Sigmoid colon (tissue), 7 donors: ENCODE measurements around the gene RCN1. TPM values are rescaled to one million over a fixed set of nuclear protein-coding genes. Genes with fewer than 3 reads are reported as not detected.

Experiments used
- DNase-seq: peaks from one replicate; pipeline ENCODE4 v3.0.0-alpha.2; 2019
- H3K27ac ChIP-seq, 4 donors: fragments of 200-600 bp; sonication (generic); one replicate each; pipeline ENCODE4 v1.5.1; 2016 to 2019; ENCODE audit warnings: mild to moderate bottlenecking in 1 of 4
- H3K27me3 ChIP-seq, 3 donors: fragments of 200-600 bp; sonication (generic); one replicate each; pipeline ENCODE4 v1.5.1; 2019; ENCODE audit warnings: mild to moderate bottlenecking in 1 of 3
- H3K36me3 ChIP-seq, 4 donors: fragments of 200-600 bp; sonication (generic); one replicate each; pipeline ENCODE4 v1.5.1; 2016 to 2019
- H3K4me1 ChIP-seq, 4 donors: fragments of 200-600 bp; sonication (generic); one replicate each; pipeline ENCODE4 v1.5.1; 2017 to 2019
- H3K4me3 ChIP-seq, 4 donors: fragments of 200-600 bp; sonication (generic); one replicate each; pipeline ENCODE4 v1.5.1; 2017 to 2019; ENCODE audit warnings: mild to moderate bottlenecking in 2 of 4, moderate library complexity in 1 of 4
- H3K9me3 ChIP-seq, 4 donors: fragments of 200-600 bp in 3 of 4; sonication (generic) in 3 of 4; one replicate each; pipeline versions ENCODE4 v1.5.1 to v1.6.1; 2013 to 2019
- CTCF ChIP-seq, 4 experiments: fragments of 450-650 bp in 3 of 4; fragments of 200-600 bp in 1 of 4; IDR thresholded peaks; one replicate each; pipeline ENCODE4 v1.5.1; 2016 to 2019; ENCODE audit warnings: antibody characterized with exemption in 4 of 4, mild to moderate bottlenecking in 3 of 4, moderate library complexity in 2 of 4
- EP300 ChIP-seq, 4 donors: sonication (generic); formaldehyde crosslinking; IDR thresholded peaks; one replicate each; pipeline ENCODE4 v1.6.1; 2017; ENCODE audit warnings: antibody characterized with exemption in 4 of 4
- POLR2A ChIP-seq, 2 donors: fragments of 450-650 bp; IDR thresholded peaks; one replicate each; pipeline ENCODE4 v1.6.1; 2016; ENCODE audit warnings: antibody characterized with exemption in 2 of 2, mild to moderate bottlenecking in 2 of 2, moderate library complexity in 2 of 2
- POLR2AphosphoS5 ChIP-seq, 4 donors: sonication (generic); formaldehyde crosslinking; IDR thresholded peaks; one replicate each; pipeline ENCODE4 v1.6.1; 2017; ENCODE audit warnings: antibody characterized with exemption in 4 of 4
- WGBS, 2 donors: extraction: QIAGEN DNeasy Blood & Tissue Kit; methylation state at CpG; one replicate each; pipeline ENCODE4 v1.1.7; 2013; 5-methylcytosine and 5-hydroxymethylcytosine counted together
- intact Hi-C: fragments of 100-400 bp; cut with DNase I; formaldehyde crosslinking; loops from one replicate; pipeline ENCODE4 v1.15.1; 2023
- polyA plus RNA-seq, 3 donors: library from polyadenylated mRNA; stranded (reverse); fragments of 200-250 nt; gene quantifications; one replicate each; pipeline ENCODE4 v1.2.3, GENCODE V29; 2013
- total RNA-seq, 4 donors: library from RNA; depleted of rRNA; stranded (reverse); fragments of >200 nt; gene quantifications; one replicate each; pipeline ENCODE4 v1.1.0, GENCODE V29; 2016
- donor health status: healthy with polysubstance abuse.
- donor health status: Bipolar disorder and iron deficiency.
- donor health status: healthy.

The RCN1 gene
- total RNA-seq (10 to 100 TPM; 27.8 to 58.4 (median 36.9) TPM), polyA plus RNA-seq (10 to 100 TPM in 2 of 3 donors, 1 to 10 TPM in 1; 9.7 to 49.0 (median 10.2) TPM)

DNA sequence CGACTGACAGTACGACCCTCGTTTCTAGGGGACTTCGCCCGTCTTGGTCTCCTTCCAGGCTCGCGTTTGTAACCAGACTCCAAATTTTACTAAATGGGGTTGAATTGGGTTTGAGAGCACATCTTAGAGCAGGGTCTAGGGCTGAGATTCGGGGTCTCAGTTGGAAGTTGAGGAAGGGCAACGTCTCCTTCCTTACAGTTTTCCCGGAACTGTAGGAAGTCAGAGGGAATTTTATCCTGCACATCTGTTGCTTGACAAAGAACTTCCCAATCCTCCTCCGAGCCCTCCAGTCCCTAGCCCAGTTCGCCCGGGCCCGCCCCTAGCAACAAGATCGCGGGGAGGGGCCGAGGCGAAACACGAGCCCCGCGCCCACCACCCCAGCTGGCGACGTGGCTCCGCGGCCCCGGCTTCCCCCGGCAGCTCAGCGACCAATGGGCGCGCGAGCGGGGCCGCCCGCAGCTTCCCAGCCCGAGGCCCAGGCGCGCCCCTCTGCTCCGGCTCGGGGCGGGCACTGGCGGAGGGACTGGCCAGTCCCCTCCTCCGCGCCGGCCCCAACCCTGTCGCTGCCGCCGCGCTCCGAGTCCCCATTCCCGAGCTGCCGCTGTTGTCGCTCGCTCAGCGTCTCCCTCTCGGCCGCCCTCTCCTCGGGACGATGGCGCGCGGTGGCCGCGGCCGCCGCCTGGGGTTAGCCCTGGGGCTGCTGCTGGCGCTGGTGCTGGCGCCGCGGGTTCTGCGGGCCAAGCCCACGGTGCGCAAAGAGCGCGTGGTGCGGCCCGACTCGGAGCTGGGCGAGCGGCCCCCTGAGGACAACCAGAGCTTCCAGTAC, at the start of gene RCN1:
TSS of gene RCN1 (plus strand) at position 530 of the 826 bp plus-strand sequence. CDS start at position 653, 123 bp downstream.
- intact Hi-C loops, result no loop called here
- no peaks in the 10 kb centered on the region for H3K9me3 ChIP-seq
- peak; percentile 79 for DNase-seq
- peak within 1 kb of the TSS; percentile 78 to 87 (median 84) for H3K27ac ChIP-seq
- H3K4me1 ChIP-seq, result peaks cover 0 to 22% (median 20%) of the 10 kb centered on the region in 4 donors
- H3K4me3 ChIP-seq, result peak within 1 kb of the TSS; percentile 58 to 71 (median 64)
- H3K36me3 ChIP-seq, result no peaks in the 10 kb centered on the region
- no peaks in the 10 kb centered on the region for H3K27me3 ChIP-seq
- TF ChIP-seq CTCF (IDR thresholded peaks at IDR 0.05) (no peak), EP300 (IDR thresholded peaks at IDR 0.05) (no peak), POLR2AphosphoS5 (IDR thresholded peaks at IDR 0.05) (peak in 3 of 4 donors; percentile 58 to 61 (median 59))
- 4 to 5% methylated on average over 75 to 77 of the region's 79 CpGs for WGBS, 2 donors

GRCh38 chr11:32043737-32044136, 47.1 kb upstream of the RCN1 start:
- Histone ChIP-seq H3K27ac (no peak overlapping the region), H3K27me3 (peaks cover 0 to 3% (median 0%) of the 10 kb centered on the region in 3 donors), H3K4me3 (no peak overlapping the region), H3K36me3 (no peaks in the 10 kb centered on the region), H3K9me3 (no peaks in the 10 kb centered on the region), H3K4me1 (no peaks in the 10 kb centered on the region)
- intact Hi-C loops, result no loop called here
- WGBS, 2 donors, result 24 to 58% methylated on average over 1 of the region's 1 CpG
- DNase-seq, result no peak
- TF ChIP-seq POLR2A (IDR thresholded peaks at IDR 0.05) (no peak), CTCF (IDR thresholded peaks at IDR 0.05) (no peak), EP300 (IDR thresholded peaks at IDR 0.05) (no peak), POLR2AphosphoS5 (IDR thresholded peaks at IDR 0.05) (no peak)

- Histone ChIP-seq H3K36me3 (no peaks in the 10 kb centered on the region), H3K4me1 (no peaks in the 10 kb centered on the region), H3K9me3 (no peaks in the 10 kb centered on the region), H3K4me3 (no peak overlapping the region), H3K27me3 (peaks cover 0 to 3% (median 0%) of the 10 kb centered on the region in 3 donors), H3K27ac (no peak overlapping the region)
- no peak for DNase-seq
- whole genome bisulfite sequencing, 2 donors, result 73 to 75% methylated on average over 4 of the region's 4 CpGs
- intact Hi-C loops, result no loop called here
- TF ChIP-seq POLR2AphosphoS5 (IDR thresholded peaks at IDR 0.05), result no peak
- TF ChIP-seq EP300 (IDR thresholded peaks at IDR 0.05), result no peak
- TF ChIP-seq POLR2A (IDR thresholded peaks at IDR 0.05), result no peak
- TF ChIP-seq CTCF (IDR thresholded peaks at IDR 0.05), result no peak
Observed at GRCh38 chr11:32044158-32044863, 46.6 kb upstream of the RCN1 start.

GRCh38 chr11:32045456-32045855, 45.4 kb upstream of the RCN1 start:
- peaks cover 0 to 4% (median 0%) of the 10 kb centered on the region in 3 donors for H3K27me3 ChIP-seq
- DNase-seq, result no peak
- no peak for TF ChIP-seq POLR2AphosphoS5 (IDR thresholded peaks at IDR 0.05)
- no peak for TF ChIP-seq EP300 (IDR thresholded peaks at IDR 0.05)
- no peak for TF ChIP-seq POLR2A (IDR thresholded peaks at IDR 0.05)
- TF ChIP-seq CTCF (IDR thresholded peaks at IDR 0.05), result no peak
- H3K9me3 ChIP-seq, result no peaks in the 10 kb centered on the region
- H3K36me3 ChIP-seq, result no peaks in the 10 kb centered on the region
- H3K27ac ChIP-seq, result no peak overlapping the region
- no peaks in the 10 kb centered on the region for H3K4me1 ChIP-seq
- H3K4me3 ChIP-seq, result no peak overlapping the region
- intact Hi-C loops, result no loop called here
